Measurements from ENCODE around the gene PFKL. TPM values are rescaled to one million over a fixed set of nuclear protein-coding genes. Genes with fewer than 3 reads are reported as not detected.

PFKL gene
- total and polyA plus RNA-seq, 2 of the 8 experiments (the other 6 are each of a cell fraction or from before 2014, with no cell fraction given): 80.2 to 82.3 TPM

- no peak overlapping the region for H3K56ac ChIP-seq (replicated peaks; ENCODE audit: insufficient read length, low read depth, low read length)
- H4K8ac ChIP-seq (ENCODE audit: extremely low read depth, insufficient read depth, low read length): no peak overlapping the region
- H2AK5ac ChIP-seq (ENCODE audit: low read depth, low read length): no peak overlapping the region
- no peak overlapping the region for H3K9ac ChIP-seq (replicated peaks in 1 of 4; ENCODE audit: extremely low read depth in 1 of 4, low read depth in 3 of 4, low read length in 3 of 4)
- H2BK12ac ChIP-seq (ENCODE audit: low read depth, low read length): no peak overlapping the region
- H3K4ac ChIP-seq (replicated peaks; ENCODE audit: insufficient read length, low read depth, low read length): no peak overlapping the region
- no peak overlapping the region for H2AFZ ChIP-seq (ENCODE audit: low read length)
- ChIA-PET POLR2A (ENCODE audit: partially characterized antibody) (no interaction called here), CTCF (ENCODE audit: partially characterized antibody) (interaction anchor here (0.7 to 1.1 kb wide), 4 partner anchors 8 to 167 kb away, joined by 3 to 4 read pairs (median 3); no protein-coding TSS in a partner anchor)
- no peak overlapping the region for H2BK120ac ChIP-seq (replicated peaks; ENCODE audit: low read depth, low read length)
- no peak overlapping the region for H2BK15ac ChIP-seq (ENCODE audit: low read length)
- no peak overlapping the region for H2BK20ac ChIP-seq (ENCODE audit: low read length)
- no peak overlapping the region for H3K23ac ChIP-seq (ENCODE audit: insufficient read length)
- H3K23me2 ChIP-seq (ENCODE audit: low read depth, low read length): no peaks in the 10 kb centered on the region
- no peak overlapping the region for H4K91ac ChIP-seq (replicated peaks; ENCODE audit: insufficient read length, low read length)
- no peaks in the 10 kb centered on the region for H3K79me1 ChIP-seq (ENCODE audit: low read depth, low read length)
- no peaks in the 10 kb centered on the region for H3K4me1 ChIP-seq (replicated peaks in 1 of 4; ENCODE audit: control insufficient read depth in 3 of 4, insufficient read depth in 4 of 4, low read length in 3 of 4)
- peaks cover 0 to 8% of the 10 kb centered on the region in 2 experiments for H4K20me1 ChIP-seq (replicated peaks in 1 of 2; ENCODE audit: control insufficient read depth in 1 of 2, insufficient read depth in 2 of 2, low read length in 2 of 2)
- no peaks in the 10 kb centered on the region for H3K9me3 ChIP-seq (ENCODE audit: insufficient read depth in 2 of 2, low read depth in 1 of 2, low read length in 1 of 2)
- H3K4me3 ChIP-seq (ENCODE audit: extremely low read depth in 1 of 4, insufficient read depth in 2 of 4, low read depth in 3 of 4, low read length in 4 of 4): no peak overlapping the region
- H3K18ac ChIP-seq (ENCODE audit: extremely low read depth, low read length): no peak overlapping the region
- no peak overlapping the region for H3K4me2 ChIP-seq (ENCODE audit: insufficient read depth in 1 of 2, low read depth in 2 of 2, low read length in 2 of 2)
- H3K14ac ChIP-seq (ENCODE audit: insufficient read length): no peak overlapping the region
- no peaks in the 10 kb centered on the region for H3K27me3 ChIP-seq (replicated peaks in 1 of 4; ENCODE audit: control insufficient read depth in 3 of 4, extremely low read depth in 1 of 4, insufficient read depth in 3 of 4, low read length in 3 of 4)
- peaks cover 0 to 45% (median 1%) of the 10 kb centered on the region in 4 experiments; a peak in 4 of 8 replicates for H3K36me3 ChIP-seq (ENCODE audit: control insufficient read depth in 2 of 4, insufficient read depth in 4 of 4, low read length in 3 of 4)
- H3K79me2 ChIP-seq (ENCODE audit: control insufficient read depth in 1 of 2, insufficient read depth in 2 of 2, low read length in 2 of 2): no peaks in the 10 kb centered on the region
- H2BK5ac ChIP-seq (ENCODE audit: low read depth, low read length): no peak overlapping the region
- FAIRE-seq: no peak
- no peak overlapping the region for H4K5ac ChIP-seq (ENCODE audit: insufficient read length, low read depth, low read length)
- DNase-seq (ENCODE audit: low read depth in 1 of 2, low spot score in 2 of 2): no peak
- H3K27ac ChIP-seq (ENCODE audit: low read depth, low read length): no peak overlapping the region
- WGBS, 2 experiments (ENCODE audit: extremely low coverage in 1 of 2, insufficient coverage in 1 of 2, insufficient read length in 1 of 2, insufficient replicate concordance in 2 of 2, low coverage in 1 of 2, low lambda C conversion rate in 2 of 2, missing lambda C conversion rate in 1 of 2): 79% methylated on average over 5 of the region's 13 CpGs; no CpG with 5 or more reads in 1 of the 2 experiments
- TF ChIP-seq ATF2 (IDR thresholded peaks at IDR 0.05; ENCODE audit: low read length): no peak
- TF ChIP-seq, protein P1, sequence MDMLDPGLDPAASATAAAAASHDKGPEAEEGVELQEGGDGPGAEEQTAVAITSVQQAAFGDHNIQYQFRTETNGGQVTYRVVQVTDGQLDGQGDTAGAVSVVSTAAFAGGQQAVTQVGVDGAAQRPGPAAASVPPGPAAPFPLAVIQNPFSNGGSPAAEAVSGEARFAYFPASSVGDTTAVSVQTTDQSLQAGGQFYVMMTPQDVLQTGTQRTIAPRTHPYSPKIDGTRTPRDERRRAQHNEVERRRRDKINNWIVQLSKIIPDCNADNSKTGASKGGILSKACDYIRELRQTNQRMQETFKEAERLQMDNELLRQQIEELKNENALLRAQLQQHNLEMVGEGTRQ (IDR thresholded peaks at IDR 0.05; ENCODE audit: low read length): no peak
- TF ChIP-seq SIRT6 (IDR thresholded peaks at IDR 0.05; ENCODE audit: low read length): no peak
- no peak for TF ChIP-seq POU5F1 (IDR thresholded peaks at IDR 0.05; ENCODE audit: low read depth, low read length)
- no peak for TF ChIP-seq FOSL1 (IDR thresholded peaks at IDR 0.05; ENCODE audit: insufficient read depth, low read depth, low read length)
- TF ChIP-seq CBX5 (IDR thresholded peaks at IDR 0.05; ENCODE audit: low read depth, low read length): no peak
- no peak for TF ChIP-seq SP2 (IDR thresholded peaks at IDR 0.05; ENCODE audit: low read length)
- TF ChIP-seq ATF3 (IDR thresholded peaks at IDR 0.05; ENCODE audit: insufficient read depth, low read depth, low read length): no peak
- TF ChIP-seq SIX5 (IDR thresholded peaks at IDR 0.05; ENCODE audit: low read depth, low read length): no peak
- TF ChIP-seq BCL11A (IDR thresholded peaks at IDR 0.05; ENCODE audit: low read depth in 2 of 2, low read length in 2 of 2): no peak
- TF ChIP-seq KDM1A (IDR thresholded peaks at IDR 0.05; ENCODE audit: borderline replicate concordance, low read length): no peak
Measured at GRCh38 chr21:44320847-44321246, 21.0 kb downstream of the PFKL start.

All from H1 (cell line).